Adrenal gland (tissue), 5 donors: ENCODE data around the gene ZNF714.

Experiments
- CTCF ChIP-seq, 6 experiments: fragments of 450-650 bp in 4 of 6; fragments of 200-600 bp in 2 of 6; sonication (generic) in 1 of 6; IDR thresholded peaks; 1 replicate in 5 of 6; 2 replicates in 1 of 6; pipeline versions ENCODE4 v1.5.1 to v1.8.0; 2016 to 2021; ENCODE audit warnings: antibody characterized with exemption in 6 of 6, mild to moderate bottlenecking in 2 of 6, moderate library complexity in 1 of 6
- POLR2A ChIP-seq, 2 donors: fragments of 450-650 bp; IDR thresholded peaks; one replicate each; pipeline ENCODE4 v1.6.1; 2017; ENCODE audit warnings: antibody characterized with exemption in 2 of 2, mild to moderate bottlenecking in 2 of 2, moderate library complexity in 1 of 2
- donor health status: DM: no; HTN: no; CAD: no.

DNA sequence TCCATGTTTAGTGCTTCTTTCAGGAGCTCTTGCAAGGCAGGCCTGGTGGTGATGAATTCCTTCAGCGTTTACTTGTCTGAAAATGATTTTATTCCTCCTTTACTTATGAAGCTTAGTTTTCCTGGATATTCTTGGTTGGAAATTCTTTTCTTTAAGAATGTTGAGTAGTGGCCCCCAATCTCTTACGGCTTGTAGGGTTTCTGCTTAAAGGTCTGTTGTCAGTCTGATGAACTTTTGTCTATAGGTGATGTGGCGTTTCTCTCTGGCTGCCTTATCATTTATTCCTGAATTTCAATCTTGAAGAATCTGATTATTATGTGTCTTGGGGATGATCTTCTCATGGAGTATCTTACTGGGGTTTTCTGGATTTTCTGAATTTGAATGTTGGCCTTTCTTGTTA, 35.5 kb upstream of the ZNF714 start:
- TF ChIP-seq POLR2A (IDR thresholded peaks at IDR 0.05) = no peak
- no peak for TF ChIP-seq CTCF (IDR thresholded peaks at IDR 0.05)
